ENCODE data around the gene P2RY10.
"Not testable (repeated sequence)": the region's sequence is repeated elsewhere in the genome, so short reads cannot be mapped to it uniquely, and the experiment has no call there.

Gene P2RY10

DNA sequence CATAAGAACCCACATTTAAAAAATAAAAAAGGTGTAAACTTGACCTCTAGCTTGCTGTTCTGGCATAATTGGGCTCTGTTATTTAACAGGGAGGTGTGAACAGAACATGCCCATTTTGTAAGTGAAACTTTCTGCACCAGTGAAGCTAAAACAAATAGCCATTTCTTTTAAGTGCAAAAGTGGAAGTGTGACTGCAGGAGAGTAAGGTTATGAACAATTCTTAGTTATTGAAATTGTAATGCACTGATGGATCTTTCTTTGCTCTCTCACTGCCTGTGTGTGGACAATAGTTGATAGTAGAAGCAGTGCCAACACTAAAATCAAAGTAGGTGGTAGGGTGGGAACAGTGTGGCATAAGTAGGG lies 12.6 kb downstream of the P2RY10 start:
- Histone ChIP-seq H3K27ac (ENCODE audit: low read length) (no peak overlapping the region), H3K27me3 (ENCODE audit: control insufficient read depth, insufficient read depth, low read length) (no peaks in the 10 kb centered on the region), H3K36me3 (ENCODE audit: control insufficient read depth, insufficient read depth, low read length) (no peaks in the 10 kb centered on the region), H3K4me1 (ENCODE audit: control insufficient read depth, insufficient read depth, low read length) (no peaks in the 10 kb centered on the region), H3K4me3 (ENCODE audit: low read length) (no peak overlapping the region), H3K9me3 (ENCODE audit: control insufficient read depth, insufficient read depth, low read length) (no peaks in the 10 kb centered on the region)
- no peak for DNase-seq (ENCODE audit: low read depth, low spot score)

DNA sequence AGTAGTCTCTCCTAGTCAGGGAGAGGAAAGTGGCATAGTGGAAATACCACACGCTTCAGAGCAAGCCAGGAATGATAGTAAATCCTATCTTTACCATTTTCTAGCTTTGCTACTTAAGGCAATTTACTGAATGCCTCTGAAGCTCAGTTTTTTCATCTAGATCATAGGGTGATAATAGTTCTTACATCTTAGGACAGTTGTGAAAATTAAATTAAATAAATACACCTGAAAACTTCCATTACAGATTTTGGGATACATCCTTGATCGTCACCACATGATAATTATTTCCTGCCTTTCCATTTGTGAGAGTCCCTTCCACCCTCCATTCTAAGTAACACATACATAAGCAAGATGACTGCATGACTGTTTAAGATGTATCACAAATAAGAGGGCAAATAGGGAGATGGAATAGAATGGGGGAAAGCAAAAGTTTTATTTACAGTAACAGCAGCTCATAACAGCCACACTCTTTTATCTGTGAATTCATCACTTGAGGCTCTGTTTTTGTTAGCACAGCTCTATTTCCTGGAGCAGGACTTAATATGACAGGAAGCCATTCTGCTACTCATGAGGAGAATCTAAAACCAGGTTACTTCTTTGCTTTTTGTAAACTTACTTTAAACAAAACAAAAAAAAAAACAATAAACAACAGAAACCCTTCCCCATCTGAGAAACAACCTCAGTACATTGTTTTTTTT lies 13.4 kb downstream of the P2RY10 start:
- Histone ChIP-seq H3K27ac (ENCODE audit: low read length) (no peak overlapping the region), H3K27me3 (ENCODE audit: control insufficient read depth, insufficient read depth, low read length) (no peaks in the 10 kb centered on the region), H3K36me3 (ENCODE audit: control insufficient read depth, insufficient read depth, low read length) (no peaks in the 10 kb centered on the region), H3K4me1 (ENCODE audit: control insufficient read depth, insufficient read depth, low read length) (no peaks in the 10 kb centered on the region), H3K4me3 (ENCODE audit: low read length) (no peak overlapping the region), H3K9me3 (ENCODE audit: control insufficient read depth, insufficient read depth, low read length) (no peaks in the 10 kb centered on the region)
- WGBS (ENCODE audit: insufficient coverage, insufficient read length), result no CpG with 5 or more reads among the region's 2 CpGs
- no peak for DNase-seq (ENCODE audit: low read depth, low spot score)

DNA sequence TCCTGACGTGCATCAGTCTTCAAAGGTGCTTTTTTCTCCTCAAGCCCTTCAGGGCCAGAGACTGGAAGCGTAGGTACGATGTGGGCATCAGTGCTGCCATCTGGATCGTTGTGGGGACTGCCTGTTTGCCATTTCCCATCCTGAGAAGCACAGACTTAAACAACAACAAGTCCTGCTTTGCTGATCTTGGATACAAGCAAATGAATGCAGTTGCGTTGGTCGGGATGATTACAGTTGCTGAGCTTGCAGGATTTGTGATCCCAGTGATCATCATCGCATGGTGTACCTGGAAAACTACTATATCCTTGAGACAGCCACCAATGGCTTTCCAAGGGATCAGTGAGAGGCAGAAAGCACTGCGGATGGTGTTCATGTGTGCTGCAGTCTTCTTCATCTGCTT lies 15.7 kb downstream of the P2RY10 start:
- Histone ChIP-seq H3K27me3 (ENCODE audit: control insufficient read depth, insufficient read depth, low read length) (no peaks in the 10 kb centered on the region), H3K4me1 (ENCODE audit: control insufficient read depth, insufficient read depth, low read length) (no peaks in the 10 kb centered on the region), H3K9me3 (ENCODE audit: control insufficient read depth, insufficient read depth, low read length) (no peaks in the 10 kb centered on the region), H3K27ac (ENCODE audit: low read length) (no peak overlapping the region), H3K4me3 (ENCODE audit: low read length) (no peak overlapping the region), H3K36me3 (ENCODE audit: control insufficient read depth, insufficient read depth, low read length) (no peaks in the 10 kb centered on the region)
- DNase-seq (ENCODE audit: low read depth, low spot score), result no peak
- WGBS (ENCODE audit: insufficient coverage, insufficient read length), result no CpG with 5 or more reads among the region's 8 CpGs

DNA sequence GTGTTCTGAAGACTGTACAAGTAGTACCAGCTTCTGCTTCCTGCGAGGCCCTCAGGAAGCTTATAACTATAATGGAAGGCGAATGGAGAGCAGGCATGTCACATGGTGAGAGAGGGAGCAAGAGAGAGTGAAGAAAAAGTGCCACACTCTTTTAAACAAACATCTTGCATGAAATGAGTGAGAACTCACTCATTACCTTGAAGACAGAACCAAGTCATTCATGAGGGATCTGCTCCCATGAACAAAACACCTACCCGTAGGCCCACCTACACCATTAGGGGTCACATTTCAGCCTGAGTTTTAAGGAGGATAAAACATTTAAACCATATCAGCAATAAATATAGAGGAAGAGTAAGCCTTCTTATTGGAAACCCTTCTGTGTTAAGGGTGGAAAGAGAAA lies 19.4 kb downstream of the P2RY10 start:
- Histone ChIP-seq H3K9me3 (ENCODE audit: control insufficient read depth, insufficient read depth, low read length) (no peaks in the 10 kb centered on the region), H3K4me1 (ENCODE audit: control insufficient read depth, insufficient read depth, low read length) (no peaks in the 10 kb centered on the region), H3K27ac (ENCODE audit: low read length) (no peak overlapping the region), H3K36me3 (ENCODE audit: control insufficient read depth, insufficient read depth, low read length) (no peaks in the 10 kb centered on the region), H3K4me3 (ENCODE audit: low read length) (no peak overlapping the region), H3K27me3 (ENCODE audit: control insufficient read depth, insufficient read depth, low read length) (no peaks in the 10 kb centered on the region)
- DNase-seq (ENCODE audit: low read depth, low spot score), result no peak
- no CpG with 5 or more reads among the region's 3 CpGs for WGBS (ENCODE audit: insufficient coverage, insufficient read length)

DNA sequence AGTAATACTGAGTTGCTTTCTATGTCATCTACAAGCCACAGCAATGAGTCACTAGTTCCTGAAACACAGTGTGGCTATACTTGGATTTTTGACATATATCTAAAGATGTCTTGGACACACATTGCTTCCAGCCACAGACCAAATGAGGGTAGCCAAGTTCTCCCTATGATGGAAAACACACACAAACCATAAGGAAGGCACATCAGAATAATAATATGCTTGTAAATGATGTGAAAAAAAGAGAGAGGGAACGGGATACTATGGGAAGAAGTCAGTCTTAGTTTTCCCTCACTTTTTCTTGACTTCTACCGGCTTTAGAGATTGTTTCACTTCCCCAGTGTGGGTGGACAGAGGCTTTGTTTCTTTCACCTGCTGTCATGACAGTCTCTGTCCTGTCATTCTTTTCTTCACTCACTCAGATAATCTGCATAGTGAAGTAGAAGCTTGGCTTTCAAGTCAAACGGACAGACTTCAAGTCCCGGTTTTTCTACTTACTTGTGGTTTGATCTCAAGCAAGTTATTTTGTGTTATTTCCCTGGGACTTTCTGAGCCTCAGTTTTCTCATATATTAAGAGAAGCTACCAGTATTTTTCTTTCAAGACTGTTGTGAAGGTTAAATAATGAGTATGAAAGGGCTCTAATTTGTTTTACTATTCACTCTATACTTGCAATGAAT lies 34.7 kb downstream of the P2RY10 start:
- H3K36me3 ChIP-seq (ENCODE audit: control insufficient read depth, insufficient read depth, low read length), result no peaks in the 10 kb centered on the region
- WGBS (ENCODE audit: insufficient coverage, insufficient read length), result no CpG with 5 or more reads among the region's 4 CpGs
- H3K4me1 ChIP-seq (ENCODE audit: control insufficient read depth, insufficient read depth, low read length), result no peaks in the 10 kb centered on the region
- no peak overlapping the region for H3K4me3 ChIP-seq (ENCODE audit: low read length)
- no peak overlapping the region for H3K27ac ChIP-seq (ENCODE audit: low read length)
- H3K9me3 ChIP-seq (ENCODE audit: control insufficient read depth, insufficient read depth, low read length), result no peaks in the 10 kb centered on the region
- H3K27me3 ChIP-seq (ENCODE audit: control insufficient read depth, insufficient read depth, low read length), result no peaks in the 10 kb centered on the region
- no peak for DNase-seq (ENCODE audit: low read depth, low spot score)

DNA sequence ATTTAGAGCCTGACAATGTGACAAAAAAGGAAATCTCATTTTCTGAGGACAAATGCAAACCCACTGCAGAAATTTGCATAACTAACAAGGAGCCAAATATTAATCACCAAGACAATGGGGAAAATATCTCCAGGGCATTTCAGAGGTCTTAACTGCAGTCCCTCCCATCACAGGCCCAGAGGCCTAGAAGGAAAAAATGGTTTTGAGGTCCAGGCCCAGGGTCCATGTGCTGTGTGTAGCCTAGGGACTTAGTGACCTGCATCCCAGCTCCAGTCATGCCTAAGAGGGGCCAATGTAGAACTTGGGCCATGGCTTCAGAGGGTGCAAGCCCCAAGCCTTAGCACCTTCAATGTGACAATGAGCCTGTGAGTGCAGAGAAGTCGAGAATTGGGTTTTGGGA lies 44.2 kb downstream of the P2RY10 start:
- no peak for DNase-seq (ENCODE audit: low read depth, low spot score)
- WGBS (ENCODE audit: insufficient coverage, insufficient read length), result no CpG with 5 or more reads among the region's 1 CpG

DNA sequence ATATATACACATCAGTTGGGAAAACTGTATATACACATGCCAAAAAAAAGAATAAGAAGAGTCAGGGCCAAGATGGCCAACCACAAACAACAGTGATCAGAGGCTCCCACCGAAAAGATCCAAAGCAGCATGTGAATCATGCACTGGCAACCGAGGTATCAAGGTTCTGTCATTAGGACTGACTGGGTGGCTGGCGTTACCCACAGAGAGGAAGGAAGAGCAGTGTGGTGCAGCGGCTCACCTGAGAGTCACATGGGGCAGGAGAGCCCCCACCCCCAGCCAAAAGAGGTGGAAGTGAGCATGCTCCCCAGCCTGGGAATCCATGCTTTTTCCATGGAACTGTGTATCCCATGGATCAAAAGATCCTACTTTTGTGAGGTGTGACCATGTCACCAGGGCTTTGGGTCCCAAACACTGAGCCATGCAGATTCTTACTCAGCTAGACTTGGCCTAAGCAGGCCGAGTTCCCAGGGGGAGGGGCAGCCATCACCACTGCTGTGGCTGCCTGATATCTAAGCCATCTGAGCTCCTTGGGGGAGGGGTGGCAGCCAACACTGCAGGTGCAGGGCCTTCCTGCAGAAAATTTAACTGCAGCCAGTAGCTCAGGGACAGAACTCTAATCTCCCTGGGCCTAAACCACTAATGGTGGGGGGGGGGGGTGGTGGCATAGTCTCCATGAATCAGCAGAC lies 52.8 kb downstream of the P2RY10 start:
- Histone ChIP-seq H3K4me3 (ENCODE audit: low read length) (no peak overlapping the region), H3K27ac (ENCODE audit: low read length) (no peak overlapping the region), H3K36me3 (ENCODE audit: control insufficient read depth, insufficient read depth, low read length) (no peaks in the 10 kb centered on the region), H3K27me3 (ENCODE audit: control insufficient read depth, insufficient read depth, low read length) (no peaks in the 10 kb centered on the region), H3K4me1 (ENCODE audit: control insufficient read depth, insufficient read depth, low read length) (no peaks in the 10 kb centered on the region), H3K9me3 (ENCODE audit: control insufficient read depth, insufficient read depth, low read length) (no peaks in the 10 kb centered on the region)
- no peak for DNase-seq (ENCODE audit: low read depth, low spot score)
- WGBS (ENCODE audit: insufficient coverage, insufficient read length), result no CpG with 5 or more reads among the region's 5 CpGs

More for the DNA sequence above, 44.2 kb downstream of the P2RY10 start:
- Histone ChIP-seq H3K9me3 (ENCODE audit: control insufficient read depth, insufficient read depth, low read length) (no peaks in the 10 kb centered on the region; the same call in 1 of the 2 replicates), H3K27ac (ENCODE audit: low read length) (no peak overlapping the region), H3K27me3 (ENCODE audit: control insufficient read depth, insufficient read depth, low read length) (no peaks in the 10 kb centered on the region), H3K4me1 (ENCODE audit: control insufficient read depth, insufficient read depth, low read length) (no peaks in the 10 kb centered on the region), H3K36me3 (ENCODE audit: control insufficient read depth, insufficient read depth, low read length) (no peaks in the 10 kb centered on the region), H3K4me3 (ENCODE audit: low read length) (no peak overlapping the region)

DNA sequence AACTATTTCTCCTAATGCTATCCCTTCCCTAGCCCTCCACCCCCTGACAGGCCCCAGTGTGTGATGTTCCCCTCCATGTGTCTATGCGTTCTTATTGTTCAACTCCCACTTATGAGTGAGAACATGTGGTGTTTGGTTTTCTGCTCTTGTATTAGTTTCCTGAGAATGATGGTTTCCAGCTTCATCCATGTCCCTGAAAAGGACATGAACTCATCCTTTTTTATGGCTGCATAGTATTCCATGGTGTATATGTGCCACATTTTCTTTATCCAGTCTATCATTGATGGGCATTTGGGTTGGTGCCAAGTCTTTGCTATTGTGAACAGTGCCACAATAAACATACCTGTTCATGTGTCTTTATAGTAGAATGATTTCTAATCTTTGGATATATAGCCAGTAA lies 62.3 kb downstream of the P2RY10 start:
- DNase-seq (ENCODE audit: low read depth, low spot score); H3K27ac ChIP-seq (ENCODE audit: low read length); H3K36me3 ChIP-seq (ENCODE audit: control insufficient read depth, insufficient read depth, low read length); H3K4me3 ChIP-seq (ENCODE audit: low read length); H3K9me3 ChIP-seq (ENCODE audit: control insufficient read depth, insufficient read depth, low read length); H3K4me1 ChIP-seq (ENCODE audit: control insufficient read depth, insufficient read depth, low read length); H3K27me3 ChIP-seq (ENCODE audit: control insufficient read depth, insufficient read depth, low read length): not testable (repeated sequence)
- no CpG with 5 or more reads among the region's 1 CpG for WGBS (ENCODE audit: insufficient coverage, insufficient read length)
